Left colon (tissue), 2 donors: ENCODE results near the gene BLOC1S6. TPM values are rescaled to one million over a fixed set of nuclear protein-coding genes. Genes with fewer than 3 reads are reported as not detected.

ENCODE experiments used
- ATAC-seq: fragments of 200-7000 bp; cut with Tn5 transposase; one replicate; pipeline ENCODE4 v1.9.1; 2020; ENCODE audit warnings: mild to moderate bottlenecking, moderate library complexity
- DNase-seq, 2 donors: peaks; one replicate each; pipeline ENCODE4 v3.0.0-alpha.2; 2020
- intact Hi-C, 2 donors: fragments of 100-400 bp; cut with DNase I in 1 of 2; cut with micrococcal nuclease in 1 of 2; formaldehyde crosslinking; loops; one replicate each; pipeline versions ENCODE4 v1.11.2 to v1.14.0; 2022; cut with DNase I, micrococcal nuclease
- long read RNA-seq: library from polyadenylated mRNA; unstranded; transcript quantifications from one replicate; pipeline ENCODE4 v2.0.0, GENCODE V29; 2021
- total RNA-seq, 2 donors: library from RNA; stranded (reverse); fragmentation: NEBNext Ultra II Directional; extraction: Animal tissue kit (Norgen Biotek cat#: 25700); gene quantifications; one replicate each; pipeline ENCODE4 v1.2.1, GENCODE V29; 2021
- donor health status: DM: no; HTN: no; CAD: no.
- donor health status: DM: yes; HTN: yes; CAD: no.

Gene BLOC1S6
- total RNA-seq: 10 to 100 TPM; 24.0 to 25.9 TPM
- long read RNA-seq, full-length matches to known transcripts: 17 of 19 reads
- long read RNA-seq, partial matches to known transcripts: 1 of 19 reads
- long read RNA-seq, other reads (novel, unspliced or antisense): 1 of 19 reads

- peak; percentile 84 to 92 for DNase-seq
- intact Hi-C loops: loop anchor here in 1 of 2 donors (2.0 kb wide), 1 partner anchor 66 kb away; no protein-coding TSS in a partner anchor
- peak; percentile 91 for ATAC-seq
These were observed at the start of gene BLOC1S6 for GRCh38 chr15:45587095-45587862. BLOC1S6 (plus strand) TSS chr15:45587379; CDS start chr15:45587444, 65 bp downstream.

- ATAC-seq (peak; percentile 95), DNase-seq (no peak)
- intact Hi-C loops: no loop called here
These were observed 47.5 kb upstream of the BLOC1S6 start for GRCh38 chr15:45539680-45540079.

- no peak for DNase-seq
- intact Hi-C loops: no loop called here
- ATAC-seq: no peak
These were observed 46.6 kb upstream of the BLOC1S6 start for GRCh38 chr15:45540531-45540930.

GRCh38 chr15:45543051-45543450 lies 44.1 kb upstream of the BLOC1S6 start:
- no peak for ATAC-seq
- no peak for DNase-seq
- intact Hi-C loops: no loop called here

- no peak for ATAC-seq
- DNase-seq: no peak
- intact Hi-C loops: no loop called here
These were observed 42.7 kb upstream of the BLOC1S6 start for GRCh38 chr15:45544266-45545023.

- DNase-seq: no peak
- no peak for ATAC-seq
- intact Hi-C loops: no loop called here
These were observed 40.4 kb upstream of the BLOC1S6 start for GRCh38 chr15:45546789-45547188.

- no peak for DNase-seq
- intact Hi-C loops: no loop called here
- no peak for ATAC-seq
These were observed 38.2 kb upstream of the BLOC1S6 start for GRCh38 chr15:45548753-45549520.

GRCh38 chr15:45549541-45550220 lies 37.5 kb upstream of the BLOC1S6 start:
- intact Hi-C loops: no loop called here
- DNase-seq (no peak), ATAC-seq (no peak)

GRCh38 chr15:45550436-45550835 lies 36.7 kb upstream of the BLOC1S6 start:
- DNase-seq: no peak
- intact Hi-C loops: no loop called here
- ATAC-seq: no peak

- intact Hi-C loops: no loop called here
- ATAC-seq (no peak), DNase-seq (no peak)
These were observed 35.5 kb upstream of the BLOC1S6 start for GRCh38 chr15:45551676-45552075.

- no peak for DNase-seq
- peak; percentile 25 for ATAC-seq
- intact Hi-C loops: no loop called here
These were observed 31.1 kb upstream of the BLOC1S6 start for GRCh38 chr15:45555934-45556608.

GRCh38 chr15:45572617-45573016 lies 14.6 kb upstream of the BLOC1S6 start:
- ATAC-seq: no peak
- intact Hi-C loops: no loop called here
- no peak for DNase-seq

- peak; percentile 25 for ATAC-seq
These were observed 13.1 kb upstream of the BLOC1S6 start for GRCh38 chr15:45573961-45574629.

GRCh38 chr15:45581919-45582318 lies 5.3 kb upstream of the BLOC1S6 start:
- intact Hi-C loops: no loop called here
- no peak for DNase-seq

More at GRCh38 chr15:45573961-45574629, 13.1 kb upstream of the BLOC1S6 start:
- peak in 1 of 2 donors; percentile 24 for DNase-seq
- intact Hi-C loops: no loop called here

GRCh38 chr15:45583731-45584639 lies 3.2 kb upstream of the BLOC1S6 start:
- intact Hi-C loops: no loop called here
- ATAC-seq (no peak), DNase-seq (no peak)

More at GRCh38 chr15:45581919-45582318, 5.3 kb upstream of the BLOC1S6 start:
- no peak for ATAC-seq

GRCh38 chr15:45585069-45585791 lies 1.9 kb upstream of the BLOC1S6 start:
- ATAC-seq (no peak), DNase-seq (no peak)
- intact Hi-C loops: no loop called here
